WERI-Rb-1 (cell line): Measurements from ENCODE around the gene SLC13A3.

Experiments
- DNase-seq: peaks from one replicate; pipeline ENCODE4 v3.0.0-alpha.2; 2020
- H3K27ac ChIP-seq: fragments of 250-450 bp; sonication (Bioruptor Pico); 2 replicates; pipeline ENCODE4 v1.5.1; 2020; ENCODE audit warnings: mild to moderate bottlenecking, moderate library complexity
- H3K27me3 ChIP-seq: fragments of 250-450 bp; sonication (Bioruptor Pico); 2 replicates; pipeline ENCODE4 v1.5.1; 2021; ENCODE audit warnings: mild to moderate bottlenecking, low read depth, moderate library complexity; ENCODE audit not compliant: insufficient read depth, severe bottlenecking
- H3K36me3 ChIP-seq: fragments of 250-450 bp; sonication (Bioruptor Pico); 2 replicates; pipeline ENCODE4 v1.5.1; 2020; ENCODE audit warnings: mild to moderate bottlenecking, moderate library complexity
- H3K4me3 ChIP-seq: 2 replicates; pipeline ENCODE4 v1.5.1; 2011; ENCODE audit warnings: low read depth, mild to moderate bottlenecking, control low read depth, low read length
- H3K9me3 ChIP-seq: fragments of 250-450 bp; sonication (Bioruptor Pico); 2 replicates; pipeline ENCODE4 v1.5.1; 2021; ENCODE audit warnings: mild to moderate bottlenecking, moderate library complexity; ENCODE audit not compliant: severe bottlenecking
- CTCF ChIP-seq: IDR thresholded peaks from 2 replicates; pipeline ENCODE4 v1.5.1; 2011; ENCODE audit warnings: low read depth, mild to moderate bottlenecking, control low read depth, inconsistent platforms, low read length

Gene SLC13A3

GRCh38 chr20:46651091-46651962, at the start of gene SLC13A3:
TSS of gene SLC13A3 (minus strand) at chr20:46651459. CDS start at chr20:46651421, 38 bp downstream.
- H3K4me3 ChIP-seq: no peak within 1 kb of the TSS
- DNase-seq: no peak
- H3K36me3 ChIP-seq: no peaks in the 10 kb centered on the region
- no peaks in the 10 kb centered on the region for H3K27me3 ChIP-seq
- TF ChIP-seq CTCF: no peak
- H3K27ac ChIP-seq: no peak within 1 kb of the TSS
- H3K9me3 ChIP-seq: no peaks in the 10 kb centered on the region

- Histone ChIP-seq H3K27me3 (no peaks in the 10 kb centered on the region), H3K36me3 (no peaks in the 10 kb centered on the region), H3K27ac (no peak overlapping the region), H3K4me3 (no peak overlapping the region), H3K9me3 (no peaks in the 10 kb centered on the region)
- DNase-seq: no peak
- TF ChIP-seq CTCF: no peak
Measured at GRCh38 chr20:46701057-46701456, 49.8 kb upstream of the SLC13A3 start.

- DNase-seq: no peak
- Histone ChIP-seq H3K36me3 (no peaks in the 10 kb centered on the region), H3K4me3 (no peak overlapping the region), H3K9me3 (no peaks in the 10 kb centered on the region), H3K27me3 (no peaks in the 10 kb centered on the region), H3K27ac (no peak overlapping the region)
- TF ChIP-seq CTCF: no peak
Measured at GRCh38 chr20:46700481-46700880, 49.2 kb upstream of the SLC13A3 start.

- Histone ChIP-seq H3K36me3 (no peaks in the 10 kb centered on the region), H3K27me3 (no peaks in the 10 kb centered on the region), H3K27ac (no peak overlapping the region), H3K9me3 (no peaks in the 10 kb centered on the region), H3K4me3 (no peak overlapping the region)
- peak; percentile 74 for TF ChIP-seq CTCF
- DNase-seq: peak; percentile 23
Measured at GRCh38 chr20:46699651-46700359, 48.5 kb upstream of the SLC13A3 start.

GRCh38 chr20:46698788-46699187, 47.5 kb upstream of the SLC13A3 start:
- no peaks in the 10 kb centered on the region for H3K27me3 ChIP-seq
- no peak overlapping the region for H3K27ac ChIP-seq
- no peak overlapping the region for H3K4me3 ChIP-seq
- no peak for DNase-seq
- no peak for TF ChIP-seq CTCF
- H3K36me3 ChIP-seq: no peaks in the 10 kb centered on the region
- no peaks in the 10 kb centered on the region for H3K9me3 ChIP-seq
